Measurements from ENCODE around the gene NLRC3.

The NLRC3 gene

GRCh38 chr16:3497771-3498170, 79.4 kb downstream of the NLRC3 start:
- DNase-seq = no peak
- in situ Hi-C loops (cut with MboI; ENCODE audit: low pct_unique_long_range_greater_than_20kb, low sequenced_read_pairs) = no loop called here

- no peak for DNase-seq
- in situ Hi-C loops (cut with MboI; ENCODE audit: low pct_unique_long_range_greater_than_20kb, low sequenced_read_pairs) = no loop called here
Measured at GRCh38 chr16:3496386-3496785, 80.8 kb downstream of the NLRC3 start.

- in situ Hi-C loops (cut with MboI; ENCODE audit: low pct_unique_long_range_greater_than_20kb, low sequenced_read_pairs) = no loop called here
- no peak for DNase-seq
Measured at GRCh38 chr16:3495176-3495575, 82.0 kb downstream of the NLRC3 start, which contains the start of gene C16orf90. Gene C16orf90, minus strand, starts transcription at chr16:3495489. Its CDS starts 68 bp downstream, at chr16:3495421.

GRCh38 chr16:3494386-3494973, 82.7 kb downstream of the NLRC3 start:
- in situ Hi-C loops (cut with MboI; ENCODE audit: low pct_unique_long_range_greater_than_20kb, low sequenced_read_pairs) = no loop called here
- DNase-seq = no peak

- in situ Hi-C loops (cut with MboI; ENCODE audit: low pct_unique_long_range_greater_than_20kb, low sequenced_read_pairs) = no loop called here
- DNase-seq = no peak
Measured at GRCh38 chr16:3492356-3492755, 84.8 kb downstream of the NLRC3 start.

- DNase-seq = no peak
- in situ Hi-C loops (cut with MboI; ENCODE audit: low pct_unique_long_range_greater_than_20kb, low sequenced_read_pairs) = no loop called here
Measured at GRCh38 chr16:3490911-3491629, 86.1 kb downstream of the NLRC3 start.
